Measurements from ENCODE around the gene INPP1. TPM values are rescaled to one million over a fixed set of nuclear protein-coding genes. Genes with fewer than 3 reads are reported as not detected.

The INPP1 gene
- total RNA-seq, 2 experiments from 2014 or later = 8.5 to 10.2 TPM

GRCh38 chr2:190320696-190321095 lies 22.7 kb upstream of the INPP1 start:
- no peaks in the 10 kb centered on the region for H3K9me3 Mint-ChIP-seq
- peak overlapping the region; percentile 88 for H3K27ac Mint-ChIP-seq
- H3K4me3 Mint-ChIP-seq = peak overlapping the region; percentile 81
- CTCF ChIA-PET = interaction anchor here (1.0 to 2.4 kb wide), 5 partner anchors 10 to 49 kb away, joined by 3 to 14 read pairs (median 4); partner anchors contain the start of gene INPP1
- POLR2A ChIA-PET = interaction anchor here (0.6 to 3.3 kb wide), 3 partner anchors 23 to 537 kb away, joined by 3 to 13 read pairs (median 4); partner anchors contain the start of genes INPP1, ORMDL1 and PMS1
- ATAC-seq (peak; percentile 45), DNase-seq (peak; percentile 57)
- H3K36me3 Mint-ChIP-seq (ENCODE audit: low read depth) = peaks cover 1% of the 10 kb centered on the region
- H3K27me3 Mint-ChIP-seq = no peaks in the 10 kb centered on the region
- H3K4me1 Mint-ChIP-seq (ENCODE audit: low read depth) = peaks cover 34% of the 10 kb centered on the region
- intact Hi-C loops (cut with micrococcal nuclease) = no loop called here
- no peak for TF ChIP-seq CTCF (IDR thresholded peaks at IDR 0.05)

- no peaks in the 10 kb centered on the region for H3K36me3 Mint-ChIP-seq (ENCODE audit: low read depth)
- no peak overlapping the region for H3K4me3 Mint-ChIP-seq
- peaks cover 14% of the 10 kb centered on the region for H3K4me1 Mint-ChIP-seq (ENCODE audit: low read depth)
- H3K27ac Mint-ChIP-seq = no peak overlapping the region
- peaks cover 13% of the 10 kb centered on the region for H3K27me3 Mint-ChIP-seq
- intact Hi-C loops (cut with micrococcal nuclease) = no loop called here
- no peak for TF ChIP-seq CTCF (IDR thresholded peaks at IDR 0.05)
- no peaks in the 10 kb centered on the region for H3K9me3 Mint-ChIP-seq
- ChIA-PET CTCF (interaction anchor here (1.3 kb wide), 1 partner anchor 32 kb away, joined by 3 read pairs; no protein-coding TSS in a partner anchor), POLR2A (no interaction called here)
- DNase-seq (no peak), ATAC-seq (no peak)
These were observed 20.0 kb upstream of the INPP1 start for GRCh38 chr2:190323406-190323805.

GRCh38 chr2:190325588-190325987 lies 17.8 kb upstream of the INPP1 start:
- DNase-seq = no peak
- ChIA-PET CTCF (interaction anchor here (1.0 kb wide), 1 partner anchor 10 kb away, joined by 3 read pairs; no protein-coding TSS in a partner anchor), POLR2A (interaction anchor here (1.1 kb wide), 1 partner anchor 17 kb away, joined by 3 read pairs; the partner anchor contains the start of gene INPP1)
- peaks cover 14% of the 10 kb centered on the region for H3K27me3 Mint-ChIP-seq
- H3K9me3 Mint-ChIP-seq = no peaks in the 10 kb centered on the region
- H3K4me3 Mint-ChIP-seq = no peak overlapping the region
- ATAC-seq = no peak
- no peak for TF ChIP-seq CTCF (IDR thresholded peaks at IDR 0.05)
- peaks cover 6% of the 10 kb centered on the region for H3K4me1 Mint-ChIP-seq (ENCODE audit: low read depth)
- intact Hi-C loops (cut with micrococcal nuclease) = no loop called here
- no peak overlapping the region for H3K27ac Mint-ChIP-seq
- no peaks in the 10 kb centered on the region for H3K36me3 Mint-ChIP-seq (ENCODE audit: low read depth)

- no peaks in the 10 kb centered on the region for H3K36me3 Mint-ChIP-seq (ENCODE audit: low read depth)
- ATAC-seq (no peak), DNase-seq (no peak)
- POLR2A ChIA-PET = no interaction called here
- H3K4me3 Mint-ChIP-seq = no peak overlapping the region
- CTCF ChIA-PET = no interaction called here
- H3K9me3 Mint-ChIP-seq = no peaks in the 10 kb centered on the region
- peaks cover 14% of the 10 kb centered on the region for H3K27me3 Mint-ChIP-seq
- intact Hi-C loops (cut with micrococcal nuclease) = no loop called here
- TF ChIP-seq CTCF (IDR thresholded peaks at IDR 0.05) = no peak
- H3K4me1 Mint-ChIP-seq (ENCODE audit: low read depth) = no peaks in the 10 kb centered on the region
- H3K27ac Mint-ChIP-seq = no peak overlapping the region
These were observed 15.4 kb upstream of the INPP1 start for GRCh38 chr2:190327867-190328572.

GRCh38 chr2:190328573-190329147 lies 14.7 kb upstream of the INPP1 start:
- no peaks in the 10 kb centered on the region for H3K36me3 Mint-ChIP-seq (ENCODE audit: low read depth)
- no peaks in the 10 kb centered on the region for H3K4me1 Mint-ChIP-seq (ENCODE audit: low read depth)
- ATAC-seq (no peak), DNase-seq (no peak)
- H3K9me3 Mint-ChIP-seq = no peaks in the 10 kb centered on the region
- POLR2A ChIA-PET = no interaction called here
- H3K27ac Mint-ChIP-seq = no peak overlapping the region
- H3K27me3 Mint-ChIP-seq = peaks cover 14% of the 10 kb centered on the region
- intact Hi-C loops (cut with micrococcal nuclease) = no loop called here
- no peak for TF ChIP-seq CTCF (IDR thresholded peaks at IDR 0.05)
- CTCF ChIA-PET = interaction anchor here (1.4 kb wide), 1 partner anchor 10 kb away, joined by 6 read pairs; the partner anchor contains the start of gene HIBCH
- no peak overlapping the region for H3K4me3 Mint-ChIP-seq

Data from activated CD8-positive, alpha-beta T cell treated with anti-CD3 and anti-CD28 coated beads for 36 hours (primary cell).